ENCODE data around the gene C1orf159. TPM values are rescaled to one million over a fixed set of nuclear protein-coding genes. Genes with fewer than 3 reads are reported as not detected.

Gene C1orf159
- total and polyA plus RNA-seq, 2 experiments from 2014 or later: 9.6 to 21.5 TPM

- H3K36me3 Mint-ChIP-seq (ENCODE audit: low read depth): no peaks in the 10 kb centered on the region
- H4K20me1 ChIP-seq (replicated peaks; ENCODE audit: insufficient read depth): no peaks in the 10 kb centered on the region
- no peaks in the 10 kb centered on the region for H3K9me2 ChIP-seq (ENCODE audit: insufficient read depth)
- no peak overlapping the region for H3K4me2 ChIP-seq
- H3K4me3 Mint-ChIP-seq: peak overlapping the region; percentile 14; the same call in 1 of the 3 replicates
- no peaks in the 10 kb centered on the region for H3K4me1 Mint-ChIP-seq
- H3K9me3 Mint-ChIP-seq: no peaks in the 10 kb centered on the region
- H3K27me3 ChIP-seq (ENCODE audit: insufficient read depth): no peaks in the 10 kb centered on the region
- no peak overlapping the region for H3K27ac Mint-ChIP-seq
- no peak overlapping the region for H2AFZ ChIP-seq
- H3F3A ChIP-seq (replicated peaks; ENCODE audit: low read depth): no peaks in the 10 kb centered on the region
- H3K27ac ChIP-seq (ENCODE audit: low read depth): no peak overlapping the region
- ATAC-seq (no peak), DNase-seq (ENCODE audit: low spot score) (peak; percentile 8)
- TF ChIP-seq NANOG (IDR thresholded peaks at IDR 0.05; ENCODE audit: borderline replicate concordance) (no peak), ETS1 (IDR thresholded peaks at IDR 0.05) (no peak), EZH2phosphoT487 (IDR thresholded peaks at IDR 0.05; ENCODE audit: unreplicated experiment) (no peak), EZH2 (IDR thresholded peaks at IDR 0.05; ENCODE audit: low read depth, unreplicated experiment) (no peak), ZNF331 (CRISPR knock-in tag; IDR thresholded peaks at IDR 0.05; ENCODE audit: low read depth) (no peak), ZNF462 (CRISPR knock-in tag; IDR thresholded peaks at IDR 0.05) (no peak), JUNB (IDR thresholded peaks at IDR 0.05; ENCODE audit: unreplicated experiment) (no peak), CTCF (conservative IDR thresholded peaks at IDR 0.05; ENCODE audit: low read depth in 2 of 2) (no peak), REST (IDR thresholded peaks at IDR 0.05; ENCODE audit: unreplicated experiment) (no peak), CREB1 (CRISPR knock-in tag; IDR thresholded peaks at IDR 0.05; ENCODE audit: low read depth) (no peak), STAT1 (IDR thresholded peaks at IDR 0.05; ENCODE audit: unreplicated experiment) (no peak), POLR2AphosphoS5 (IDR thresholded peaks at IDR 0.05; ENCODE audit: low read depth) (no peak), ZNF114 (CRISPR knock-in tag; IDR thresholded peaks at IDR 0.05) (no peak)
- H3K79me2 ChIP-seq (replicated peaks; ENCODE audit: insufficient read depth): no peaks in the 10 kb centered on the region
- H3K4me1 ChIP-seq (ENCODE audit: insufficient read depth): no peaks in the 10 kb centered on the region; the same call in 1 of the 2 replicates
- H3K27me3 Mint-ChIP-seq (ENCODE audit: insufficient read depth, low read depth, poor library complexity): peaks cover 9% of the 10 kb centered on the region
- no peaks in the 10 kb centered on the region for H3K36me3 ChIP-seq (ENCODE audit: insufficient read depth)
- H3K4me3 ChIP-seq: no peak overlapping the region
Measured at GRCh38 chr1:1081311-1082238, 34.3 kb downstream of the C1orf159 start.
